Gastroesophageal sphincter (tissue), 4 donors: Measurements from ENCODE around the gene BTBD9. TPM values are rescaled to one million over a fixed set of nuclear protein-coding genes. Genes with fewer than 3 reads are reported as not detected.

Source experiments
- ATAC-seq: fragments of 150-250 bp; one replicate; pipeline ENCODE4 v1.9.1; 2016; ENCODE audit warnings: mild to moderate bottlenecking, moderate library complexity
- H3K27ac ChIP-seq, 4 donors: fragments of 200-600 bp; sonication (generic) in 3 of 4; 1 replicate in 3 of 4; 2 replicates in 1 of 4; pipeline ENCODE4 v1.5.1; 2016 to 2019
- H3K27me3 ChIP-seq: fragments of 200-600 bp; sonication (generic); one replicate; pipeline ENCODE4 v1.5.1; 2019
- H3K36me3 ChIP-seq, 2 donors: fragments of 200-600 bp; sonication (generic); one replicate each; pipeline ENCODE4 v1.5.1; 2019; ENCODE audit warnings: control low read depth in 1 of 2
- H3K4me1 ChIP-seq, 3 donors: fragments of 200-600 bp; sonication (generic); 1 replicate in 2 of 3; 2 replicates in 1 of 3; pipeline ENCODE4 v1.5.1; 2016 to 2019; ENCODE audit warnings: control low read depth in 2 of 3
- H3K4me3 ChIP-seq, 2 donors: fragments of 200-600 bp; sonication (generic); one replicate each; pipeline ENCODE4 v1.5.1; 2019; ENCODE audit warnings: mild to moderate bottlenecking in 1 of 2, moderate library complexity in 1 of 2
- H3K9me3 ChIP-seq, 3 donors: fragments of 200-600 bp; sonication (generic); one replicate each; pipeline ENCODE4 v1.5.1; 2017 to 2019; ENCODE audit warnings: control low read depth in 2 of 3
- EP300 ChIP-seq: sonication (generic); formaldehyde crosslinking; IDR thresholded peaks from one replicate; pipeline ENCODE4 v1.6.1; 2017; ENCODE audit warnings: antibody characterized with exemption, mild to moderate bottlenecking
- POLR2A ChIP-seq, 2 donors: fragments of 450-650 bp; IDR thresholded peaks; one replicate each; pipeline ENCODE4 v1.6.1; 2017; ENCODE audit warnings: antibody characterized with exemption in 2 of 2, mild to moderate bottlenecking in 2 of 2, moderate library complexity in 1 of 2
- POLR2AphosphoS5 ChIP-seq: sonication (generic); formaldehyde crosslinking; IDR thresholded peaks from one replicate; pipeline ENCODE4 v1.6.1; 2017; ENCODE audit warnings: antibody characterized with exemption
- WGBS, 2 donors: methylation state at CpG; one replicate each; pipeline ENCODE4 v1.1.5; 2018; ENCODE audit warnings: low coverage in 1 of 2; 5-methylcytosine and 5-hydroxymethylcytosine counted together
- total RNA-seq, 4 donors: library from RNA; depleted of rRNA; stranded (reverse); fragments of >200 nt; gene quantifications; one replicate each; pipeline ENCODE4 v1.1.0, GENCODE V29; 2016
- TF ChIP-seq, protein P1 (sequence below), 4 experiments: fragments of 200-600 bp in 2 of 4; fragments of 450-650 bp in 2 of 4; sonication (generic) in 1 of 4; IDR thresholded peaks; one replicate each; pipeline ENCODE4 v1.5.1; 2017 to 2019; ENCODE audit warnings: antibody characterized with exemption in 4 of 4, mild to moderate bottlenecking in 2 of 4, moderate library complexity in 2 of 4

The BTBD9 gene
- total RNA-seq, 4 donors from 2014 or later = 11.3 to 18.9 (median 13.8) TPM

- WGBS, 2 donors = 79 to 100% methylated on average over 1 of the region's 1 CpG
- no peaks in the 10 kb centered on the region for H3K9me3 ChIP-seq
- H3K36me3 ChIP-seq = no peaks in the 10 kb centered on the region
- H3K27me3 ChIP-seq = no peaks in the 10 kb centered on the region
- no peak for ATAC-seq
- no peak overlapping the region for H3K4me3 ChIP-seq
- TF ChIP-seq POLR2A (IDR thresholded peaks at IDR 0.05) = no peak
- TF ChIP-seq, protein P1, sequence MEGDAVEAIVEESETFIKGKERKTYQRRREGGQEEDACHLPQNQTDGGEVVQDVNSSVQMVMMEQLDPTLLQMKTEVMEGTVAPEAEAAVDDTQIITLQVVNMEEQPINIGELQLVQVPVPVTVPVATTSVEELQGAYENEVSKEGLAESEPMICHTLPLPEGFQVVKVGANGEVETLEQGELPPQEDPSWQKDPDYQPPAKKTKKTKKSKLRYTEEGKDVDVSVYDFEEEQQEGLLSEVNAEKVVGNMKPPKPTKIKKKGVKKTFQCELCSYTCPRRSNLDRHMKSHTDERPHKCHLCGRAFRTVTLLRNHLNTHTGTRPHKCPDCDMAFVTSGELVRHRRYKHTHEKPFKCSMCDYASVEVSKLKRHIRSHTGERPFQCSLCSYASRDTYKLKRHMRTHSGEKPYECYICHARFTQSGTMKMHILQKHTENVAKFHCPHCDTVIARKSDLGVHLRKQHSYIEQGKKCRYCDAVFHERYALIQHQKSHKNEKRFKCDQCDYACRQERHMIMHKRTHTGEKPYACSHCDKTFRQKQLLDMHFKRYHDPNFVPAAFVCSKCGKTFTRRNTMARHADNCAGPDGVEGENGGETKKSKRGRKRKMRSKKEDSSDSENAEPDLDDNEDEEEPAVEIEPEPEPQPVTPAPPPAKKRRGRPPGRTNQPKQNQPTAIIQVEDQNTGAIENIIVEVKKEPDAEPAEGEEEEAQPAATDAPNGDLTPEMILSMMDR (IDR thresholded peaks at IDR 0.05) = no peak
- TF ChIP-seq POLR2AphosphoS5 = no peak
- no peak for TF ChIP-seq EP300
- H3K4me1 ChIP-seq = peaks cover 0 to 17% (median 2%) of the 10 kb centered on the region in 3 donors
- H3K27ac ChIP-seq = no peak overlapping the region
Observed at GRCh38 chr6:38509713-38510112, 130.0 kb downstream of the BTBD9 start.

GRCh38 chr6:38508894-38509293, 130.8 kb downstream of the BTBD9 start:
- Histone ChIP-seq H3K9me3 (no peaks in the 10 kb centered on the region), H3K27me3 (no peaks in the 10 kb centered on the region), H3K4me1 (peaks cover 0 to 17% (median 2%) of the 10 kb centered on the region in 3 donors), H3K36me3 (no peaks in the 10 kb centered on the region), H3K4me3 (no peak overlapping the region), H3K27ac (no peak overlapping the region)
- TF ChIP-seq POLR2AphosphoS5 (no peak), EP300 (no peak), POLR2A (IDR thresholded peaks at IDR 0.05) (no peak)
- TF ChIP-seq, protein P1 (IDR thresholded peaks at IDR 0.05) = no peak
- ATAC-seq = no peak

DNA sequence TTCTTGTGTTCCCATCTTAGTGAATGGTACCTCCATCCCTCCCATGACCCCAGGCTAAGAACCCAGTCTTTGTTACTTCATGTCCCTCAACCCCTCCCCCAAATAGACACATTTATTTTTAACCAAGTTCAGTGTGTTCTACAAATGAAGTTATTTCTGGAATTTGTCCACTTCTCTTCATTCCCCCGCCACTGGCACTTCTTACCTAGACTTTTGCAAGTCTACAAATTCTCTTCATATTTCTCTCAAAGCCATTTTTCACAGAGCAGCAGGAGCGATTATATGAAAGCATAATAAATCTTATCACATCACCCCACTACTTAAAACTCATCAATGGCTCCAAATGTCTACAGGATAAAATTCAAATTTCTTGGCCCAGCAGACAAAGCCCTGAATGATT, 131.4 kb downstream of the BTBD9 start:
- no peak for TF ChIP-seq POLR2AphosphoS5
- TF ChIP-seq POLR2A (IDR thresholded peaks at IDR 0.05) = no peak
- TF ChIP-seq, protein P1 (IDR thresholded peaks at IDR 0.05) = no peak
- TF ChIP-seq EP300 = no peak

DNA sequence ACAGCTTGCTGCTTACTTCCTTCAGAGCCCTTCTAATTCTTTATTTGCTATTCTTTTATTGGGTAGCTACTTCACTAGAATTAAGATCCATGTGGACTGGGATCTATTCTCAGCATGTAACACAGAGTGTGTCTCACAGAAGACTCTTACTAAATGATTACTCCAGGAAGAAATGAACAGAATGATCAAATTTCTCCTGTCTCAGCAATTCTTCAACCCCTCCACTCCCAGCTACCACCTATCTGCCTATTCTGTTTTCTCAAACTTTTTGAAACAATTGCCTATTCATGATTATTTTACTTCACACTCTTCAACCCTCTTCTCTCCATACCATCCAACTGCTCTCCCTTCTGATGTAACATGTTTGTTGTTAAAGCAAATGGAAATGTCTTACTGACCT, 132.6 kb downstream of the BTBD9 start:
- ATAC-seq = no peak
- no peaks in the 10 kb centered on the region for H3K27me3 ChIP-seq
- no peaks in the 10 kb centered on the region for H3K9me3 ChIP-seq
- no peaks in the 10 kb centered on the region for H3K36me3 ChIP-seq
- peaks cover 0 to 17% (median 2%) of the 10 kb centered on the region in 3 donors for H3K4me1 ChIP-seq
- H3K4me3 ChIP-seq = no peak overlapping the region
- TF ChIP-seq EP300 (no peak), POLR2AphosphoS5 (no peak), POLR2A (IDR thresholded peaks at IDR 0.05) (no peak)
- TF ChIP-seq, protein P1 (IDR thresholded peaks at IDR 0.05) = no peak
- no peak overlapping the region for H3K27ac ChIP-seq

More for the DNA sequence above, 131.4 kb downstream of the BTBD9 start:
- no peaks in the 10 kb centered on the region for H3K36me3 ChIP-seq
- 78 to 100% methylated on average over 2 of the region's 2 CpGs for WGBS, 2 donors
- no peaks in the 10 kb centered on the region for H3K27me3 ChIP-seq
- H3K4me1 ChIP-seq = peaks cover 0 to 17% (median 2%) of the 10 kb centered on the region in 3 donors
- H3K9me3 ChIP-seq = no peaks in the 10 kb centered on the region
- no peak overlapping the region for H3K27ac ChIP-seq
- no peak for ATAC-seq
- no peak overlapping the region for H3K4me3 ChIP-seq

GRCh38 chr6:38505826-38506225, 133.9 kb downstream of the BTBD9 start:
- ATAC-seq = no peak
- Histone ChIP-seq H3K27ac (no peak overlapping the region), H3K4me3 (no peak overlapping the region), H3K4me1 (peaks cover 0 to 17% (median 2%) of the 10 kb centered on the region in 3 donors), H3K9me3 (no peaks in the 10 kb centered on the region), H3K36me3 (no peaks in the 10 kb centered on the region), H3K27me3 (no peaks in the 10 kb centered on the region)
- WGBS, 2 donors = 100% methylated on average over 2 to 3 of the region's 5 CpGs
- TF ChIP-seq POLR2A (IDR thresholded peaks at IDR 0.05) = no peak
- TF ChIP-seq EP300 = no peak
